Activated CD8-positive, alpha-beta memory T cell treated with anti-CD3 and anti-CD28 coated beads, Interleukin-2, amount 50 U/mL, for 4 hours (primary cell): ENCODE data around the gene CHD2.
"Not testable (repeated sequence)": the region's sequence is repeated elsewhere in the genome, so short reads cannot be mapped to it uniquely, and the experiment has no call there.

Source experiments
- DNase-seq: peaks from one replicate; pipeline ENCODE4 v3.0.0-alpha.2; 2020

Gene CHD2

DNA sequence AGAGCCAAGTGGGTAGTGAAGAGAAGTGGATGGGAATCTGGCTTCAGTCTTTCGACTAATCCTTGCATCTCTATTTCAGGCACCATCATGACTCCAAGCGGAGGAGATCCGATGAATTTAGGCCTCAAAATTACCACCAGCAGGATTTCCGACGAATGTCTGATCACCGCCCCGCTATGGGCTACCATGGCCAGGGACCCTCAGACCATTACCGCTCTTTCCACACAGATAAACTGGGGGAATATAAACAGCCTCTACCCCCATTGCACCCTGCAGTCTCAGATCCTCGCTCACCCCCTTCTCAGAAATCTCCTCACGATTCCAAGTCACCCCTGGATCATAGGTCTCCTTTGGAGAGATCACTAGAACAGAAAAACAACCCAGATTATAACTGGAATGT is 124.2 kb downstream of the CHD2 start:
- DNase-seq: no peak

DNA sequence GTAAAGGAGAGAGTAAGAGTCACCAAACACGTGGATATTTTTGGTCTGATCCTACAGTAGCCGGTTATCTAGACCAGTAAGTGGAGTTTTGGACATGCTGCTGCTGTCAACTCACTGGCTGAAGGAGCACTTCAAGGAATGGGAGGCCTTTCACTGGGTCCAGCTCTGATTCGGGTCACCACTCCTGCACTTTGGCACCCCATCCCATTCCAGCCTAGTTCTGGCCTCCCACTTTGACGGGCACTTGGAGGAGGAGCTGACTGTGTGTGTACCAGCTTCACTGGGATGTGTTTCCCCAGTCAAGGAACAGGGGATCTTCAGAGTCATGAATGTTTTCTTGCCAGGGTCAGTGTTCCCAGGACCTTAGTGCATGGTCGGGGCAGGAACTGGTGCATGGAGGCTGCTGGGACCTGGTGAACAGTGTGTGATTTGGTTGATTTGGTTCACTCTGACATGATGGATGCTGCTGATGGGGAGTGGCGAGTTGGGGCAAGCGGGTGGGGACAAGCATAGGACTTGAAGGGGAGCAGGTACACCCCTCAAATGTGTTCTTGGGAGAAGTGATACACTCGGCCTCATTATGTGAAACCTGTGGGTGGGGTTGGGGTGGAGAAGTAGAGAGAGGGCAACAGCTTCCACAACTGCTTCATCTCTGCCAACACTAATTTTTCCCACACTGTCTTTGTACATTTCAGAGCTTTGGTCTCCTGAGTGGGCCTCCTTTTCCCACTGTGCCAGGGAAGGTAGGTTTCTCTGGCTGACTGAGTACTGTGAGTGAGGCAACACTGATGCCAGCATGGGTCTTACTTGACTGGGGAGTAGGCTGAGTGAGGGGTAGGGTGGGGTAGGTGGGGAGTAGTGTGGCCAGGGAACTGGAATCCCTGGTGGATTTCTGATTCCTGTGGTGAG is 124.8 kb downstream of the CHD2 start:
- no peak for DNase-seq

DNA sequence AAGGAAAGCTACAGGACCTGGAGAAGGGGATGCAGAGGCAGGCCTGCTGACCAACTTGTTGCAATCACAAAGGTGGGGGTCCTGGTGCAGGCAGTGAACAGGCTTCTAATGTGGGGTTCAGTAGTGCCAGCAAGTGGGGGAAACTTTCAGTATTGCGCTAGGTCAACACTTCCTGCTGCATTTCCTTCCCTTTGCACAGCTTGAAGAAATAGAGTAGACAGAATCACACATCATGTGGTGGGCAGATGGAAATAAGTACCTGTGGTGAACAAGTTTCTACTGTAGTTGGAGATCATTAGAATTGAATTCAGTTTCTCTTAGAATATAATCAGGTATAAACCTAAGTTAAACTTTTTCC is 125.5 kb downstream of the CHD2 start:
- no peak for DNase-seq

DNA sequence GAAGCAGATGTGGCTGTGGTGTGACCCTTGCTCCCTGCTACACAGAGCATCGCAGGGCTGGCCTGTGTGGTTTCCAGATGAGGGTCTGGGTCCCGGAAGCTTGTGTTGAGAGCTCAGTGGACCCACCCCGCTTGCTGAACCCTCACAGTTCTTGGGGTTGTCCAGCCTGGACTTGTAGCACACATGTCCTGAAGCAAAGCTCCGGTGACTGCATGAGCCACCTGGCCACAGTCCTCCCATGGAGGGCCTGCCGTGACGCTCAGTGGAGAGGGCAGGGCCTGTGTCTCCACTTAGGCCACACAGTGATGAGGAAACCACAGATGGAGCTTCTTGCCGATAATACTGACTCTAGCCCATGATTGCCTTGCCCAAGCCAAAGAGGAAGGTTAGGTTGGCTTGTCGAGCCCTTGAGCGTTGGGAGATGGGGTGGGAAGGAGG is 126.3 kb downstream of the CHD2 start:
- no peak for DNase-seq

GRCh38 chr15:93027413-93027812 is 127.3 kb downstream of the CHD2 start:
- no peak for DNase-seq

- no peak for DNase-seq
These were observed 128.0 kb downstream of the CHD2 start for GRCh38 chr15:93028111-93028631.

DNA sequence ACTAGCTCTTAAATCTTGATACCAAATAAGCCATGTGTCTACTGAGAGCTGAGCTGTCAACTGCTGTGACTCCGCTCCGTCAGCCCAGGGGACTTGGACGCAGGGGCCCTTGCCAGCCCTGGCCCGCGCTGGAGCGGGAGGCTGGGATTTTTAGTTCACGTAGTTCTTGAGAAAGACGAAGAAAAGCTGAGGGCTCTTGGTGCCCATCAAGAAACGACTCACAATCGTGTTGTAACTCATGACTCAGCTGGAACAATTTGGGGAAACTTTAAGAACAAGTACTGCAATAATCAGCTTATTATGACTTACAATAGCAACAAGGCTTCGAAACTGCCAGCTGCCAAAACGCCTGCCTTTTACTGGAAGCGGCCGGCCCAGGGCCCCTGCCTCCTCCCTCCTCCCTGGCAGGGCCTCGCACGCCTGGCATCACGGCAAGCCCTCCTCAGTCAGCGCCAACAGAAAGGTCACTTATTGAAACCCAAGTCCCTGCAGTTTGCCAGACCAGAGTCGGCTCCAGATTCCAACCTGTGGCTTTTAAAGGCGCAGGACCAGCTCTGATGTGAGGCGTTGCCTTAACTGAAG is 128.6 kb downstream of the CHD2 start:
- DNase-seq: no peak

DNA sequence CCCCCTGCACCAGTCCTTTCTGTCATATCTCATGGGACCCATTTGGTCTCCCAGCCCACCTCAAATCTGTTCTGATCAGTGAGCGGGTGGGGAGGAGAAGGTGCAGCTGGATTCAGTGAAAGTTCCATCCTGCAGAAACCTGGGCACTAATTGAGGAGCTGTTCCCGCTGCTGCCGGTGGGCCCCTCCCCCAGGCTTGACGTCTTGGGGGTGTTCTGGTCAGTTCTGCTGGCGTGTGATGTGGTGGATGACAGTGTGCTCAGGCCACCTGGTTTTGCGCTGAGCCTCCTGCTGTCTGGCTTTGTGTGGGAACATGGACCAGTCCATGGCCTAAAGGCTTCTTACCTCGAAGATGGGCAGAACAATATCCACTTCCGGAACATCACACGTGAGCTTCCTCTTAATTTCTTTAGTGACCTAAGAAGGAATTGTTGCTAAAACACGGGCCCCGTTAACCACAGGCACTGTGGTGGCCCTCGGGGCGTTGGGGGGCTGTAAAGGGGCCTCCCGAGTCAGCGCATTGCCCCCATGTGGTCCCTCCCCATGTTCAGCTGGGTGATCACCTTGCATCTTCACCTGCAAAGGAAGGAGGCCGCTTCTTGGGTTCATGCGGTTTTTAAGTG is 129.2 kb downstream of the CHD2 start:
- DNase-seq: no peak

DNA sequence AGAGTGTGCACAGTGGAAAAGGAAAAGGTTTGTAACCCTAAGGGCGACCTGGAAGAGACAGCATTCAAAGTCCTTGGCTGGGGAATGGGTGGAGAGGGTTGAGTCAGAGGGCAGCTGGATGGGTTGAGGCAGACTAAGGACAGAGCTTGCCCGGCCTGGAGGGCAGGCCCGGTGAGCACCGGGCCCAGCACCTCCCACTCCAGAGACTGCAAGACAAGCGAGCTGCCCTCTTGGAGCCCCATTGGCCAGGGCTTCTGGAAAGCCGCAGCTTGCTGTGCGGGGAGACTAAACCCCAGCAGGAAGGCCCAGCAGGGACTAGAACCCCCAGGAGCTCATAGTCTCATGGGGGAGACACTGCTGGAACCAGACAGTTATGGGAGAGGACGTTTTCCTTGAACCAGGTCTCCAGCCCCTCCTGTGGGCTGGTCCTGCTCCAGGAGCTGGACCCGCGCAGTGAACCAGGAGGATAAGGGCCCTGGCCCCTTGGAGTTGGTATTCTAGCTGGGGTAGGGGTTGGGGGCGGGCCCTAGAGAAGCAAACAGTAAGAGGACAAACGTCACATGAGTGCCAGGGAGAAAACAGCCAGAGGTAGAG is 129.8 kb downstream of the CHD2 start:
- no peak for DNase-seq

GRCh38 chr15:93030430-93031102 is 130.4 kb downstream of the CHD2 start:
- DNase-seq: peak; percentile 67

DNA sequence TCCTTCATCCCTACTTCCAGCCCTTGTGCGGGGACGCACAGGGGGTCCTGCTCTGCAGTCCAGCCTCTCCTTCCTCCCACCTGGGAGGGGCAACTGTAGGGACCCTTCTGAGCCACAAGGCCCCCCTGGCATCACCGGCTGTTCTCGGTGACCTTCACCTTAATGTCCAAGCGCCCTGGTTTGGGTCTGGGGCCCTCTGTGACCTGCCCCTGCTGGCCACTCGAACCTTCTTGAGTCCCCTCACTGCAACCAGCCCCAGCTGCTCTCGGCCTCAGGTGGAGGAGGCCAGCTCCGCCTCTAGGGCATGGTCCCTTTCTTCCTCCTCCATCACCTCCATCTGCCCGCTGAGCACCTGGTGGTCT is 131.0 kb downstream of the CHD2 start:
- DNase-seq: no peak

DNA sequence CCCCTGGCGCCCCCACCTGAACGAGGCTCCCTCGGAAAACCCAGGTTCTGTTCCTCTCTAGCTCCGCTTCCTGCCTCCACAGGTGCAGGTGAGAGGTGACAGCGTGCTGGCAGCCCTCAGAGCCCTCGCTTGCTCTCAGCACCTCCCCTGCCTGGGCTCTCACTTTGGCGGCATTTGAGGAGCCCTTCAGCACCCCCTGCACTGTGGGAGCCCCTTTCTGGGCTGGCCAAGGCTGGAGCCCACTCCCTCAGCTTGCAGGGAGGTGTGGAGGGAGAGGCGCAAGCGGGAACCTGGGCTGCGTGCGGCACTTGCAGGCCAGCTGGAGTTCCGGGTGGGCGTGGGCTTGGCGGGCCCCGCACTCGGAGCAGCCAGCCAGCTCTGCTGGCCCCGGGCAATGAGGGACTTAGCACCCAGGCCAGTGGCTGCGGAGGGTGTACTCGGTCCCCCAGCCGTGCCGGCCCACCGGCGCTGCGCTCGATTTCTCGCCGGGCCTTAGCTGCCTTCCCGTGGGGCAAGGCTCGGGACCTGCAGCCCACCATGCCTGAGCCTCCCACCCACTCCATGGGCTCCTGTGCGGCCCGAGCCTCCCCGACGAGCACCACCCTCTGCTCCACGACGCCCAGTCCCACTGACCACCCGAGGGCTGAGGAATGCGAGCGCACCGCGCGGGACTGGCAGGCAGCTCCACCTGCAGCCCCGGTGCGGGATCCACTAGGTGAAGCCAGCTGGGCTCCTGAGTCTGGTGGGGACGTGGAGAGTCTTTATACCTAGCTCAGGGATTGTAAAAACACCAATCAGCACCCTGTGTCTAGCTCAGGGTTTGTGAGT is 131.6 kb downstream of the CHD2 start:
- not testable (repeated sequence) for DNase-seq

DNA sequence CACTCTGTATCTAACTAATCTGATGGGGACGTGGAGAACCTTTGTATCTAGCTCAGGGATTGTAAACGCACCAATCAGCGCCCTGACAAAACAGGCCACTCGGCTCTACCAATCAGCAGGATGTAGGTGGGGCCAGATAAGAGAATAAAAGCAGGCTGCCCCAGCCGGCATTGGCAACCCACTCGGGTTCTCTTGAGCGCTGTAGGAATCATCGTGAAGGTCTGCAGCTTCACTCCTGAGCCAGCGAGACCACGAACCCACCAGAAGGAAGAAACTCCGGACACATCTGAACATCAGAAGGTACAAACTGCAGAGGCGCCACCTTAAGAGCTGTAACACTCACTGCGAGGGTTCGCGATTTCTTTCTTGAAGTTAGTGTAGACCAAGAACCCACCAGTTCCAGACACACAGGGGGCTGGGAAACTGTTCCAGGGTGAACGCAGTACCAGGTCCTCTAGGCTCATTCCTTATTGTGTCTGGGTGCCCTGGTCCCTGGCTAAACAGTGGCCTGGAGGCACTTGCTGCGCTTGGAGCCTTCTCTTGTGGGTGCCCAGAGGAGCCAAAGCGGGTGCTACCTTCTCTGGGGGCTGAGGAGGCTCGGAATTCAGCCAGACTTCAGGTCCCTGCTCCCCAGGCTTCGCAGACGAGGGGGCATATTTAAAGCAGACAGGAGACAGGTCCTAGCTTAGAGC is 132.5 kb downstream of the CHD2 start:
- DNase-seq: not testable (repeated sequence)

- peak; percentile 5 for DNase-seq
These were observed 133.4 kb downstream of the CHD2 start for GRCh38 chr15:93033434-93034045.

DNA sequence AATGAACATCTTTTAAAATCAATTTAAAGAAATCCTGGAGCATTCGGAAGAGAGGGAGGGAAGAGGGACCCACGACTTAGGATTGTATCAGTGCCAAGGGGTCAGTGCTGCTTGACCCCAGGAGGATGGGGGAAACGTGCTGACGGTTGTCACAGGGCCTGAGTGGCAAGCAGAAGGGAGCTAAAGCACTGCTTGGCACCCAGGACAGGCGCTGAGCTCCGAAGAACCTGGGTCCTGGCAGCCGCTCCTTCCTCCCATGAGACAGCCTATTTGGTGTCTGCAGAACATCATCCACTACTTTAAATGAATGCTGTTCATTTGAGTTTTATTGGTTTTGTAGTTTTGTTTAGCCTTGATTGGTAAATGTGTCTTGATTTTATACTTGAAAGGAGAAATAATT is 134.4 kb downstream of the CHD2 start:
- no peak for DNase-seq

DNA sequence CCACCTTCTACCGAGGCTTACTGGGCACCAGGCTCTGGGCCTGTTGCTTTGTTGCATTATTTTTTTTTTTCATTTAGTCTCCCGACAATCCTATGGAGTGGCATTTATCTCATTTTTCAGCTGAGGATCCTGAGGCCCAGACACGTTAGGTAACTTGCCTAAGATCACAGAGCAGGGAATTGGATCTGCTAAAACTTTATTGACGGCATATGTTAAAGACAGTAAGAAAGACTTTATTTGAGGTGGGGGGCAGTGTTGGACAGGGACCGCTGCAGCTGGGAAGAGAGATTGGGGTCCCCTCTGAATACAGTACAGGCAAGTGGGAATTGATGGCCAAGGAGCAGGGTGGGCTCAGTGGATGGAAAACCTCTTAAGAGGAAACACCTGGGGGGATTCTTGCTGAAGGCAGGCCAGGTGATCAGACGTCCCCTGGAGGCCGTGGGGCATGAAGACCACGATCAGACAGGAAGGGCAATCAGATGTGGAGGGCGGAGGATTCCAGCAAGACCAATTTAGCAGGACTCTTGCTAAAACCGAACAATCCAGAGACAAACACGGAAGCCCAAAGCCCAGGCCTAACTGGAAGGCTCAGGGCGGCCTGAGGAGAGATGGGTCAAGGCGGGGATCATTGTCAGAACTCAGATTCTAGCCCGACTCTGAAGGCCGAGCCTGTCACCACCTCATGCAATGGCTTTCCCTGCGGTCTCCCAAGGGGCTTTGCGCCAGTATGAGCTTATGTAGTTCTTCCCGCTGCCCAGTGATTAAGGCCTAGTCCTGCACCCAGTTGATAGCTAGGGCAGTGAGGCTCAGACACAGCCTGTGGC is 135.2 kb downstream of the CHD2 start:
- no peak for DNase-seq

GRCh38 chr15:93035953-93036810 is 136.1 kb downstream of the CHD2 start:
- peak; percentile 38 for DNase-seq

GRCh38 chr15:93036951-93037819 is 137.1 kb downstream of the CHD2 start:
- peak; percentile 10 for DNase-seq
